ENCODE results near the gene FHIT.
"Not testable (repeated sequence)": the region's sequence is repeated elsewhere in the genome, so short reads cannot be mapped to it uniquely, and the experiment has no call there.

FHIT gene

DNA sequence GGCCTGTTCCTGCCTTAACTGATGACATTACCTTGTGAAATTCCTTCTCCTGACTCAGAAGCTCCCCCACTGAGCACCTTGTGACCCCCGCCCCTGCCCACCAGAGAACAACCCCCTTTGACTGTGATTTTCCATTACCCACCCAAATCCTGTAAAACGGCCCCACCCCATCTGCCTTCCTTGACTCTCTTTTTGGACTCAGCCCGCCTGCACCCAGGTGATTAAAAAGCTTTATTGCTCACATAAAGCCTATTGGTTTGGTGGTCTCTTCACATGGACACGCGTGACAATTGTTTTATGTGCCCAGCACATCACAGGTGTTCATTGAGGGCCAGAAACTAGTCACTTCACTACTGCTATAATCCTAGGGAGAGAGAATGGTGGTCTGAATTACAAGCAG lies 1448.8 kb downstream of the FHIT start:
- DNase-seq: not testable (repeated sequence)

DNA sequence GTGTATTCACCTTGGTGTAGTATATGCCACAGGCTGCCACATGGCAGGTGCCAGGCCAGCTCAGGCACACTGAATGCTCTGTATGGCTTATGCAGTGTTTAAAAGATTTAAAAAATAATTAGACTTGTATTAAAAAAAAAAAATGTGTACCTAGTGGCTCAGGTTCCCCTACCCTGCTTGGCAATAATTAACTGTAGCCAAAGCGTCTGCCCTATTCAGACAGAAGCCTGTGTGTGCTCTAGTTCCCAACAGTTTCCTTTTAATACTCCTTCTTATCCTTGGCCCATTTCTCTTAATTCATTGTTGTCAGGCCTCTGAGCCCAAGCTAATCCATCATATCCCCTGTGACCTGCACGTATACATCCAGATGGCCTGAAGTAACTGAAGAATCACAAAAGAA lies 1449.2 kb downstream of the FHIT start:
- no peak for DNase-seq

DNA sequence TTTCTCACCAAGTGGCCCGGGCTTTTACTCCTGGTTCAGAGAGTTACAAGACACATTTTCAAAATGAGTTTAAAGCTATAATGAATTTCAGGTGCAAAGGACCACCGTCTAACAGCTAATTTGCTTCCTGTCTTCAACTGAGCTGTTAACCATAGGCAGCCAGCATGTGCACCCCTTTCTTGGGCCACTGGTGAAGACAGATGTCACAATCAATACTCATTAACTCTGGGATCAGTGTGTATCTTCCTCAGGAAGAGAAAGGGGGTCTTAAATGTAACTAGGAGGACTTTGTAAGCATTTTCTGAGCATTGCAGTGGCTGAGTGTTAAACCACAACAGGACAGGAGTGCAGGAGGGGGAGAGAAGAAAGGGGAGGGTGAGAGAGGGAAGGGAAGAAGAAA lies 1450.8 kb downstream of the FHIT start:
- no peak for DNase-seq

DNA sequence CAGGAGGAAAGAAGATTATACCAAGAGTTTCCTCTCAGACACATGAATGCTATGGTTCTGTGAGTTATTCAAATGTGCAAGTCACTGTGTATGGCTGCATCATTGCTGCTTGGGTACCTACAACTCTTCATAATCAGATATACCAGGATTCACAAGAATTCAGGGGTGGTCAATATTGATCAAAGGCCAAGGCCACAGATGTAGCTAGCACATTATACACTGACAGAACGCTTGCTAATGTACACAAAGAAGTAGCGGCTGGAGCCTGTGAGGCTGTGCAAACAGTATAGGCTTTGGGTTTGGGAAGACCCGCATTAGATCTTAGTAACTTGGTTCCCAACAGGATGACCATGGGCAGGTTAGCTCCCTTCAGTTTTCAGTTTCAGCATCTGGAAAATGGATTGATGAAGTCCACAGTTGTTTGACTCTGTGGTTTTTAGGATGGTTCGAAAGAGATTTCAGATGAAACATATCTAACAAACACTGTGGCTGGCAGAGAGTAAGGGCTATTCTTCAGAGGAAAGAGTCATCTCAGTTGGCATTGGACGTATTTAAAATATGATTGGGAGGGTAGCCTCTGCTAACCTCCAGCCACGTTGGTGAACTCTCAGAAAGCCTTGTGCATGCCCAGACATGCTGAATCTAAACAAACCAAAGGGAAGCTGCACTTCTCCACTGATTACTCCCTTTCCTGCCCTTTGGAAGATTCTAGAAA lies 1452.7 kb downstream of the FHIT start:
- DNase-seq: no peak

DNA sequence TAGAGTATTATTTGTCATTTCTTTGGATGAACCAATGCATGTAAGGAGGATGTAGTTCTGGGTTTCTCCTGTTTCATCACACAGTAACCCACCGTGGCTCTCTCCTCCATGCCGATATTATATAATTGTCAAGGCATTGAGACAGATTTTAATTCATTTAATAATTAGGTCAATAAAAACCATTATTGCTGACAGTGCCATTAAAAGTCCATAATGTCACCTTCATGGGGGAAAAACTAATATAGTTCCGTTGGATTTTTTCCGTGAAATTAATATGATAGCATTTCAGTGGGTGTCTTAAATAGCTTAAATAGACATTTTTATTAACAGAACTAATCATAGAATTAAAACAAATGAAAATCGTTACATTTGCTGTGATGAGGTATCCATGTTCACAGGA lies 1453.7 kb downstream of the FHIT start:
- DNase-seq: no peak

DNA sequence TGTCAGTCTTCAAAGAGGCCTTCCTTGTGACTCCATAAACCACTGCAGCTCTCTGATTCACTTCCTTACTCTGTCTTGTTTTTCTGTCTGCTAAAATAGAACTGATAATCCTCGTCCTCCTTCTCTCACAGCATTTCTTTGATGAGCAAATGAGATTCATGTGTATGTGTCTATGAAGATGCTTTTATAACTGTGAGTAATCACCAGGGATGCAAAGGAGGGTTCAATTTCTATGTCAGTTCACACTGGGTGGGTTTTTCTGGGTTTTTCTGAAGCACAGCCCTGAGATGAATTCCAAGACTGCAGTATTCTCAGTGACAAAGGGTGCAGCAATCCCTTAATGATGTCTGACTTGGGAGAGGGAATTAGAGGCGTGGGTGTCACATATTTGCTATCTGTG lies 1454.8 kb downstream of the FHIT start:
- DNase-seq: no peak

DNA sequence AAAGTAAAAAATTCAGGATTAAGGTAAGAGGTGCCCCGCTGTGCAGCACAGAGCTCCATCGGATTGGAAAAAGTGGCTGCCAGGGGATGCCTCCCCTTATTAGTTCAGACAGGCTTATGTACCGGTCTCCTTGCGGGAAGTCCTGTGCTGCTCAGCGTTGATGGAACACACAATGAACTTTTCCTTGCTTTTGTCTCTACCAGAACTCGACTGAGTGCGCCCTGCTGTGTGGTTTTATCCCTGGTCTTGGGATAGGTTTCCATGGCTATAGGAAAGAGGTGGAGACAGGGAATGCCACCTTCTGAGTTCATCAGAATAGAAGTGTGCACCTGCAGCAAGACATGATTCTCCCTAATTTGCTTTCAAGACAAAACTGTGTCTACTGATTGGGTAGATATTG lies 1455.5 kb downstream of the FHIT start:
- no peak for DNase-seq

DNA sequence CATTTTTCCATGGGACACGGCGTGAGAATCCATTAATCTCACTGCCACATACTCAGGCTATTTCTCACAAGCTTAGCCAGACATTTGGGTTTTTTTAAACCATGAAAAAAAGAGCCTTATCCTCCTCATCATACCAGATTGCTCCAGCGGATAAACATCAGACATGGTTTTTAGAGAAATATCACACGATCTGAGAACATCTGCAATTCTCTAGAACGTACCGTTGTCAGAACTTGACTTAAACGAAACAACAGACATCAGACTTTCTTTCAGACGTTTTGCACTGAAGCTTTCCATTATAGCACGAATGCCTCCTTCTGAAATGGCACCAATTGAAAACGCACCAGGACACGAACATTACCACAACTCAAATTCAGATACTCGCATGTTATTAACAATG lies 1457.3 kb downstream of the FHIT start:
- DNase-seq: no peak

DNA sequence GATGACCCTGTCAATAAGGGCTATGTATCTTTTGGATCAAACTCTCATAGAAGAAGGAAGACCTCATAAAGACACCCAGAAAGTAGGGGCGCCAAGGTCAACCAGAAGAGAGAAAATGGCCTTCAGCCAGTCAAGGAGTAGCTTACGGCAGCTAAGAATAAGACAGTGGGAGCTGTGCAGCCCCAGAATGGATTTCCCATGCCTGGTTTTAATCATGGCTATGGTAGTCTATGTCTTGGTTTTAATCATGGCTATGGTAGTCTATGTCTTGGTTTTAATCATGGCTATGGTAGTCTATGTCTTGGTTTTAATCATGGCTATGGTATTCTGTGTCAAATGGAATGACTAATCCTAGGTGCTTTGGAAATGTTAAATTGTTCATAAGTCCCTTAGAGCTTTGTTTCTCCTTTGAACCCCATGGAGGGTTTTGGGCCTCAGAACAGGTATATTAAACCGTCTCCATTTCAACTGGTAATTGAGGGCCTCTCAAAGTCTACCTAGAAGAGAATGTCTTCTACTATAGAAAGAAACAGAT lies 1459.4 kb downstream of the FHIT start:
- no peak for DNase-seq

DNA sequence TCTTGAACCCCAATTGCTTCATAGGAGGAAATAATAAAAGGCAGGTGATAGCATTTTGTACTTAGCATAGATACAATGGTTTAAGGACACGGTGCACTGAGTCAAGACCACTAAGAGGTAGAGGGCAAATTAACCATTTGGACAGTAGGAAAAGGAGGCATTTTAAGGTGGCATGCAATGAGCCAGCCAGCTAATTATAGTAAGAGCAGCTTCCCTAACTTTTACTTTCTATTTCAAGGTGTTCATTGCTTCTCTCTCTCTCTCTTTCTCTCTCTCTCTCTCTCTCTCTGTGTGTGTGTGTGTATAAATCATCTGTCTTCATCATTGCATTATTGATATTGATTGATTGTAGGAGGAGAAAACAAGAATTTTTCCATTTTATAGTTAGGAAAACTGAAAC lies 1461.0 kb downstream of the FHIT start:
- no peak for DNase-seq

DNA sequence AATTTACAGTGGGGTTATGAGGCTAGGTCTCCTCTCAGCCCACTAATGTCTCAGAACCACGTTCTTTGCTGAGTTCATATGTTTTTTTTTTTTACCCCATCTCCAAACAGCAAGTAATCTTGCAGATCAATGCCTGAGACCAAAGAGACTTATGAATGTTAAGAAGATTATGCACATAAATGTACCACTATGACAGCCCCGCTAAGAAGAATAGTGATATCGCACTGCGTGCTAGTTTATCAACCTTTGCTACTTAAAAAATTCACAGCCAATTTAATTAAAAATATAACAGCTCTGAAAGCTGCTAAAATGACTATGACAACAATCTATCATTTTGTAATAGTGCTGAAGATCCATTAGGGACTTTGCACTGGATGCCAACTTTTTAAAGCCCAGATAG lies 1462.5 kb downstream of the FHIT start:
- DNase-seq: no peak

DNA sequence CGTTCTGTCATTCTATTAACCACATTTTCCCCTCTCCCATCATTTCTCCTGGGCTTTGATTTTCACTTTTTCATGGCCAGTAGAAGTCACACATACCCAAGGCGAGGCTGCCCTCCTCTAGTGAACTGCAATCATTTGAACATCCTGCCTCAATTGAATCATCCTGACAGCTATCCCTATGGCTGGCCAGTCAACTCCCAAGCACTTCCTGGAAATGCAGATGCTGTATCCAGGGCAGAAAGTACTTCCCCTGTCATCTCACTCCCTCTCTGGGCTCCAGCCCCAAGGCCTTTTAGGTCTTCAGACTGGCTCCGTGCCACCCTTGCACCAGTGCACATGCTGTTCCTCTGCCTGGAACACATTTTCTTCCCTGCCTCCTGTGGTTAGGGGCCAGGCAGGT lies 1463.1 kb downstream of the FHIT start:
- no peak for DNase-seq

DNA sequence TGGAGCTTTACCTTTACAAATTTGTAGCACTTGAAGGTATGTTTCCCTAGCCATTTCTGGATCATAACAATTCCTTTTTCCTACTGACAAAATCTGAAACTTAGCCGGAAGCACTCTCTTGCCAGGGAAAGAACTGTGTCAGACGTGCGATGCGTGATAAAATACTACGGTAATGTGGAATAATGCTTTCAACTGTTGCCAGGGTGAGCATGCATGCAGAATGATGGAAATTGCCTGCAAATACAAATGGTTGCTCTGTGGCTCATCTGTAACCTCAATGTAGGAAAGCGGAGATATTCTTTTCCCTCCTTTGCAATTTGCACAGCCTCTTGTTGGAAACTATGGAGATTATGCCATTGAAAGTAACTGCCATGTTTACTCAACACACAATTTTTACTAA lies 1464.9 kb downstream of the FHIT start:
- DNase-seq: no peak

DNA sequence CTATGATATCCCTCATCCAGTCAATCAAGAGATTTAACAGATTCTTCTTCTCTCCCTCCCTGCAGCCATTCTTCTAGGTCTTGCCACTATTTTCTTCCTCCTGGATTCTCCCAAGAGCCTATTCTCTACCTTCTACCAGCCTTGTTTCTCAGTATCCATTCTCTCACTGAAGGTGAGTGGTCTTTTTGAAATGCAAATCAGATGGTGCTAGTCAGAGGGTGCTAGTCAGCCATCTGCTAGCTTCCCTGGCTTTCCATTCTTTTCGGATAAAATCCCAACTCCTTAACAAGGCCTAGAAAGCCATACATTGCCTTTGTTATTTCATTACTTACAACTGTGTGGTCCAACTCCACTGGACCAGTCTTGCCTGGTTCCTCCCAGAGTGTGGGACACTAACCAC lies 1467.1 kb downstream of the FHIT start:
- no peak for DNase-seq

DNA sequence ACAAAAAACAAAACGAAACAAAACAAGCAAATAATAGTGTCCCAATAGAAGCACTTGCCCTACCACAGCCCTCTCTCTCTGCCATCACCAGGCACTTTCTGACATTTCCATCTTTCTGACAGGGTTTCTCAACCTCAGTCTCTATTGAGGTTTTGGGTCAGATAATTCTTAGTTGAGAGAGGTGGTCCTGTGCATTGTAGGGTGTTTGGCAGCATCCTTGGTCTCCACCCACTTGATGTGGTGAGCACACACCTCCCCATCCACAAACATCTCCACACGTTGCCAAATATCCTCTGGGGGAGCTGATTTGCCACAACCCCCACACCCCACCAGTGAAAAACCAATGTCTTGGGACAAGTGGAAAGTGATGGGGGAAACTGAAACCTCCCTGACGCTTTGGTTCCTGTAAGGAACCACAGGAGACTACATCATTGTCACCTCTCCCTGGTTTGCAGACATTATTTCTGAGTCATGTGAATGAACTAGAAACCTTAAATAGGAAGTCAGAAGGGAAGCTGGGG lies 1467.7 kb downstream of the FHIT start:
- no peak for DNase-seq

DNA sequence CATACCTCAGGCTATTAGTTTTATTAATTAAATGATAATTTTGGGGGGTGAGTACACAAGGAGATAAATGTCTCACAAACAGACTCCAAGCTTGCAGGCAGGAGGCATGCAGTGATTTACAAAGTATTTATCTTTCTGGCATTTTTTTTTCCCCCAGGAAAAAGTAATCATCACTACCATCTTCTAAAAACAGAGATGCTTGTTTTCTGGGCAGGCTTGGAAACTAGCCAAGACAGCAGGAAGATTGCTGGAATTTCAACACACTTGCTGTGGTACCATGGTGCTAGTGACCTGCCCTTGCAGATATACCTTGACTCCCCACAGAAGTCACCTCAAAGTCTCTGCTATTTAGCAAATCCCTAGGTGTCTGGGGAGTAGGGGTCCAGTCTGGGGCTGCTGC lies 1468.6 kb downstream of the FHIT start:
- no peak for DNase-seq

DNA sequence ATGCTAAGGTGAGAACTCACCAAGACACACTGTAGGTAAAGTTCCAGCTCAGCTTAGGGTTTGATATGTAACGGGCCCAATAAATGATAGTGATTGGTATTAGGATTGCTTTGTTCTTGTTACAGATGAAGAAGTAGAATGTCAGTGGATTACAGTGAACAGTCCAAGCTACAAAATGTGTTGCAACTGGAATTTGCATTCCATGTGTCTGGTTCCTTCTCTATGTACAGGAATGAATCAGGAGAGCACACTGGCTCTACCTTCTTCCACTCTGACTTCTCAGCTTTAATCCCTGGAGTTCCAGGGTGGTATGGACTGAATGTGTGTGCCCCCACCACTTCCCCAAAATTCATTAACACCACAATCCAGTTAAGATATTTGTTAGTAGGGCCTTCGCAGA lies 1471.0 kb downstream of the FHIT start:
- no peak for DNase-seq

DNA sequence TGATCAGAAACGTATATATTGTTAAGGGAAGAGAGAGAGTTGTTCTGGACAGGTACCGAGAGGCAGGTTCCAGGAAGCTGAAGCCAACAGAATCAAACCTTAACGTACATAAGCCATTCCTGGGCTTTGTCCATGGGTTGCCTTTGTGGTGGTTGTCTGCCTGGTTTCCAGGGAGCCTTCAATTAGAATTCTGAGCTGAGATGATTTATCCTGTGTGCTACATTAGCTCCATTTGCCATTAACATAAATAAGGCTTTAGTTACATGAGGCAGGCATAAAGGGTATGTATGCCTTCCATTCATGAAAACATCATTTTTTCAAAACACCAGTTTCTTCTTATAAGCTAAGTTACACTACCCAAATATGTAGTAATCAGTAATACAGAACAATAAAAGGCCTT lies 1472.0 kb downstream of the FHIT start:
- DNase-seq: no peak

DNA sequence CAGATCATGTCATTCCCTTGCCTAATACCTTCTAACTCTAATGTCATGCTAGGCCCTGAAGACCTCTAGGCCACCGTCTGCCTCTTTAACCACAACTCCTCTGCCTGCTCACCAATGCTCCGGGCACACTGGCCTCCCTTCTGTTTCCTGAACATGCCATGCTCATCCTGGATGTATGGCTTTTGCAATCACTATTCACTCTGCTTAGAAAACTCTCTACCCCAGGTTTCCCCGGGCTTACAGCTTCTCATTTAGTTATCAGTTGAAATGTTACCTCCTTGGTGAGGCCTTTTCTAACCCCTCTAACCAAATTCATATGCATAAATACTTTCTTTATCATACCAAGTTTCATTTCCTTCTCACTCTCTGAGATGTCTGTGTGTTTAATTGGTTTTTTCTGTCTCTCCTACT lies 1473.6 kb downstream of the FHIT start:
- DNase-seq: no peak

DNA sequence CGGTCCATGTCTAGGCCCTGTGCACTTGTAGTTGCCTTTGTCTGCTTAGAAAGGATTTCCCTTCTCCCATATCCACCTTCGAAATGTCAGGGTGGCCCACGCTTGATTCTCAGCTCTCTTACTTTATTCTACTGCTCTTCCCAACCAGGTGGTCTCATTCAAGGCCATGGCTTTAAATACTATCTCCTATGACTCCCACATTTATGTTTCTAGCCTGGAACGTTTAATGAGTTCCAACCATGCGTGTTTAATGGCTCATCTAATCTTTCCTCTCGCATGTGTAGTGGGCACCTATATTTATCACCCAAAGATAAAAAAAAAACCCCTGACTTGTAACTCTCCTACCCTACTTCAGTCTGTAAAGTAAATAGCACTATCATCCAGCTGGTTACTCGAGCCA lies 1474.2 kb downstream of the FHIT start:
- DNase-seq: no peak

DNA sequence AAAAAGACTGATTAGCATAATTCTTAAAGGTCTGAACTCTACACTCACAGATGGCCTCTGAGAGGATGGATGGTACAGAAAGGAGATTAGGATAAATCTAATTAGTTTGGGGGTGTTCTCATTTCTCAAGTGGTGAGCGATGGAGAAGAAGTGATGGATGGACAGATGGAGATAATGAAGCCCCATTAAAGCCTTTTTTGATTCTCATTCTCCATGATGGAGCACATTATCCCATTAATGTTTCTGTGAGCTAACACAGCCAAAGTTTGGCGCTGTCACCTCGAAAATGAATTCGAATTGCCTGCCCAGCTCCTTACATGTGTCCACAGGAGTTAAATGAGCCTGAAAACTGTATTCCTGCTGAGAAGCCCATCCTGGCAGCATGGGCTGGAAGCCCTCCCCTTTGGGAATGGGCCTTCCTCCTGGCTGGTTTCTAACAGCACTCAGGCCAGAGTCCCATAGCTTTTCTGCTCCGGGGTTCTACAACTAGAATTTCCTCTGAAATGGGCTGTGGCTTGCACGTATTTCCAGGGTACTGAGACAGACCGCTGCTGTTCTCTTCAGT lies 1475.4 kb downstream of the FHIT start:
- DNase-seq: no peak

DNA sequence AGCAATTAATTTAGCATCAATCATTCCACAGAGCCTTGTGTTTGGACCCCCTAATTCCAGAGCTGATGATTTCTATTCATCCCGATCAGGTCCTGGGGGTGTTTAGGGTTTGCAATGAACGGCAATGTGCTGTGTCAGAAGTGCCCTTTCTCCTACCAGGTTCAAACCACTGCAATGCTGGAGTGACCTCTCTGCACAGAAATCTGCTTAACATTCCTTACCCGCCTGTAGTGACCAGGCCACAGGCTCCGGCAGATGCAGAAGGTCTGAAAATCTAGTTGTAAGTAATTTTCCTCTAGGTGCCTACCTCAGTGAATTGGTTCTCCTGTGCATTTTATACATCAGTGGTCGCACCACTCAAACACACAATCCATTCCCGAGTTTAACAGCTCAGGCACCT lies 1476.1 kb downstream of the FHIT start:
- no peak for DNase-seq

DNA sequence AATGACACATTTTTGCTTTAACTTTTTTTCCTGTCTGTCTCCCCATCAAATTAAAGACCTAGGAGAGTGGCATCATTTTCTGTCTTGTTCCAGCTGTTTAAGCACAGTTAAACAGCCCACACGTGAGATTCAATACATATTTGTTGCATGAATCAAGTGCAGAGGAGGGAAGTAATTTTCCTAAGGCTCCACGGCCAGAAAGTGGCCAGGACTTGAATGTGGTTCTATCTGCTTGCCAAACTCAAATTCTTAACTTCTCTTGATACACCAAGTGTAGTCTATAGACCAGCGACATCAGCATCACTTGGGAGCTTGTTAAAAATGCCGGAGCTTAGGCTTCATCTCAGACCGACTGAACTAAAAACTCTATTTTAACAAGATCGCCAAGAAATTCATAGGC lies 1476.6 kb downstream of the FHIT start:
- no peak for DNase-seq

DNA sequence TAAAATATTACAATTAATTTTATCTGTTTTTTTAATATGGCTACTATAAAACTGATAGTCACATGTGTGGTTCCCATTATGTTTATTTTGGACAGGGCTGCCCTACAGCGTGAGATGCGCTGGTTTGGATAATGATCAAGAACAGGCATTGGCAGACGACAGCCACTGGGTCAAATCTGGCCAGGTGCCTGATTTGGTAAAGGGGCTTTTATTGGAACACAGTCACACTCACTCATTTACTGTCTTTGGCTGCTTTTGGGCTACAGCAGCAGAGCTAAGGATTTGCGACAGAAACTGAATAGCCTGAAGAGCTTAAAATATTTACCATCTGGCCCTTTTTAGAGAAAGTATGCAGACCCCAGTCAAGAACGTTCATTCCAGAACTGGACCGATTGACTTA lies 1477.3 kb downstream of the FHIT start:
- DNase-seq: no peak

Measured in NCI-H345 (cell line).